Lung (tissue), 12 donors: ENCODE results near the gene KLHDC10. TPM values are rescaled to one million over a fixed set of nuclear protein-coding genes. Genes with fewer than 3 reads are reported as not detected.

Experiments used
- ATAC-seq: fragments of 200-7000 bp; cut with Tn5 transposase; one replicate; pipeline ENCODE4 v1.9.1; 2020; ENCODE audit warnings: moderate number of reproducible peaks; ENCODE audit not compliant: insufficient read depth, low FRiP score
- DNase-seq, 3 donors: peaks; one replicate each; pipeline ENCODE4 v3.0.0-alpha.2; 2013 to 2017
- H3K27ac ChIP-seq, 2 donors: one replicate each; pipeline ENCODE4 v1.5.1; 2013; ENCODE audit warnings: mild to moderate bottlenecking in 2 of 2, moderate library complexity in 2 of 2, control low read depth in 1 of 2, inconsistent platforms in 1 of 2, low read depth in 1 of 2, low read length in 1 of 2
- H3K27me3 ChIP-seq, 3 donors: one replicate each; pipeline ENCODE4 v1.5.1; 2013; ENCODE audit warnings: low read length in 2 of 3; ENCODE audit not compliant: control insufficient read depth in 3 of 3, insufficient read depth in 3 of 3
- H3K36me3 ChIP-seq, 4 donors: one replicate each; pipeline ENCODE4 v1.5.1; 2013; ENCODE audit warnings: low read length in 4 of 4, mild to moderate bottlenecking in 1 of 4, moderate library complexity in 1 of 4; ENCODE audit not compliant: control insufficient read depth in 4 of 4, insufficient read depth in 4 of 4
- H3K4me1 ChIP-seq, 5 donors: one replicate each; pipeline ENCODE4 v1.5.1; 2013; ENCODE audit warnings: low read length in 5 of 5, mild to moderate bottlenecking in 2 of 5, moderate library complexity in 1 of 5; ENCODE audit not compliant: control insufficient read depth in 5 of 5, insufficient read depth in 5 of 5
- H3K4me3 ChIP-seq: one replicate; pipeline ENCODE4 v1.5.1; 2013; ENCODE audit warnings: mild to moderate bottlenecking, control low read depth, moderate library complexity
- H3K9ac ChIP-seq, 2 donors: one replicate each; pipeline ENCODE4 v1.5.1; 2013; ENCODE audit warnings: low read length in 2 of 2, control low read depth in 1 of 2; ENCODE audit not compliant: insufficient read depth in 1 of 2
- H3K9me3 ChIP-seq, 4 donors: one replicate each; pipeline ENCODE4 v1.5.1; 2013; ENCODE audit warnings: low read length in 3 of 4, mild to moderate bottlenecking in 1 of 4, moderate library complexity in 1 of 4; ENCODE audit not compliant: control insufficient read depth in 4 of 4, insufficient read depth in 3 of 4
- WGBS, 2 donors: extraction: QIAGEN DNeasy Blood & Tissue Kit; methylation state at CpG; one replicate each; pipeline ENCODE4 v1.1.7; 2013; 5-methylcytosine and 5-hydroxymethylcytosine counted together
- polyA plus RNA-seq, 2 donors: library from polyadenylated mRNA; stranded (reverse); fragments of 200-250 nt; gene quantifications; one replicate each; pipeline ENCODE4 v1.2.1, GENCODE V29; 2013
- total RNA-seq, 2 donors: library from RNA; depleted of rRNA in 1 of 2; stranded (reverse); fragments of >200 nt in 1 of 2; gene quantifications; one replicate each; pipeline ENCODE4 v1.2.1, GENCODE V29; 2014 to 2021
- TF ChIP-seq, protein P1 (sequence below): IDR thresholded peaks from 2 replicates; pipeline ENCODE4 v1.5.1; 2012; ENCODE audit warnings: mild to moderate bottlenecking; ENCODE audit errors: control extremely low read depth, extremely low read depth
- donor health status: control.
- donor health status: control.
- donor health status: Bipolar disorder and iron deficiency.
- donor health status: healthy.
- donor health status: DM: yes; HTN: yes; CAD: no.

KLHDC10 gene
- total and polyA plus RNA-seq, 4 donors: 10.4 to 56.9 (median 25.1) TPM

GRCh38 chr7:130069179-130069977 lies 956 bp upstream of the KLHDC10 start:
- Histone ChIP-seq H3K9me3 (no peaks in the 10 kb centered on the region), H3K27ac (peak overlapping the region; percentile 78 to 87), H3K36me3 (peaks cover 0 to 3% (median 0%) of the 10 kb centered on the region in 4 donors), H3K27me3 (no peaks in the 10 kb centered on the region), H3K4me3 (no peak overlapping the region), H3K4me1 (peaks cover 0 to 25% (median 2%) of the 10 kb centered on the region in 5 donors), H3K9ac (peak overlapping the region; percentile 72 to 96)
- ATAC-seq (no peak), DNase-seq (peak in 1 of 3 donors; percentile 23)
- 43 to 64% methylated on average over 7 of the region's 7 CpGs for WGBS, 2 donors
- TF ChIP-seq, protein P1, sequence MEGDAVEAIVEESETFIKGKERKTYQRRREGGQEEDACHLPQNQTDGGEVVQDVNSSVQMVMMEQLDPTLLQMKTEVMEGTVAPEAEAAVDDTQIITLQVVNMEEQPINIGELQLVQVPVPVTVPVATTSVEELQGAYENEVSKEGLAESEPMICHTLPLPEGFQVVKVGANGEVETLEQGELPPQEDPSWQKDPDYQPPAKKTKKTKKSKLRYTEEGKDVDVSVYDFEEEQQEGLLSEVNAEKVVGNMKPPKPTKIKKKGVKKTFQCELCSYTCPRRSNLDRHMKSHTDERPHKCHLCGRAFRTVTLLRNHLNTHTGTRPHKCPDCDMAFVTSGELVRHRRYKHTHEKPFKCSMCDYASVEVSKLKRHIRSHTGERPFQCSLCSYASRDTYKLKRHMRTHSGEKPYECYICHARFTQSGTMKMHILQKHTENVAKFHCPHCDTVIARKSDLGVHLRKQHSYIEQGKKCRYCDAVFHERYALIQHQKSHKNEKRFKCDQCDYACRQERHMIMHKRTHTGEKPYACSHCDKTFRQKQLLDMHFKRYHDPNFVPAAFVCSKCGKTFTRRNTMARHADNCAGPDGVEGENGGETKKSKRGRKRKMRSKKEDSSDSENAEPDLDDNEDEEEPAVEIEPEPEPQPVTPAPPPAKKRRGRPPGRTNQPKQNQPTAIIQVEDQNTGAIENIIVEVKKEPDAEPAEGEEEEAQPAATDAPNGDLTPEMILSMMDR: no peak

DNA sequence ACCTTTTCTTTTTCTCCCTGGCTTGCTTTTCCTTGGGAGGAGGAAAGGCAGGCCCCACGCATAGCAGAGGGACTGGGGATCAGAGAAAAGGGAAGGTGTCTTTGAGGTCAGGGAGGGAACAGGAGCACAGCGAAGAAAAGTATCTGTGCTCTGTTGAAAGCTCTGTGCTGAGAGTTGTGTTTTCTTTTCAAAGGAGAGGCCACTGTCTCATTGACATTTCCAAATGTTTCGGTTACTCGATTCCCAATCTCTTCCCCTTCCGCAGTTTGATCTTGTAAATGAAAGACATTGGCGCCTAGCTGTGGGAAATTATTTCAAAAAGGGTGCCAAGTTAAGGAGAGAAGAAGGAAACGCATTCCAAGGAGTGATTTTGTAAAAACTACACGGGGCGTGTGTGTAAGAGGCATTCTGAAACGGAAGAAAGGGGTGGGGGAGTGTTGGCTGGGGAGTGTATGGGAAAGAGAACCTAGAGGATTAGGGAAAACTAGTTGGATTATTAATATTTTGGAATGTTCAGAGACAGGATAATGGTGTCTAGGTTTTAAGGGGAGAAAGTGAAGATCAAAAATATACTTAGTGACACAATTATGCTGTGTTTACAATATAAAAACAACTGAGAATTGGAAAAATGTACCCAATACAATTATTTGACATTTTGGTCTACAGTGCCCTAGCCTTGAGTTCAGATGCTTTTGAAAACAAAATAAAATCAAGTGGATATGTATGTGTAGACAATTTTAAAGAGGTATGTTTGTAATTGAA lies 708 bp downstream of the KLHDC10 start:
- TF ChIP-seq, protein P1: no peak
- H3K36me3 ChIP-seq: peaks cover 0 to 3% (median under 1%) of the 10 kb centered on the region in 4 donors
- H3K4me3 ChIP-seq: peak overlapping the region; percentile 80
- H3K27ac ChIP-seq: peak overlapping the region; percentile 82 to 87
- DNase-seq (peak in 2 of 3 donors; percentile 49 to 51), ATAC-seq (peak; percentile 4)
- peak overlapping the region; percentile 89 to 95 for H3K9ac ChIP-seq
- H3K4me1 ChIP-seq: peaks cover 2 to 30% (median 3%) of the 10 kb centered on the region in 5 donors
- H3K27me3 ChIP-seq: no peaks in the 10 kb centered on the region
- WGBS, 2 donors: 0% methylated on average over 10 of the region's 10 CpGs
- no peaks in the 10 kb centered on the region for H3K9me3 ChIP-seq

DNA sequence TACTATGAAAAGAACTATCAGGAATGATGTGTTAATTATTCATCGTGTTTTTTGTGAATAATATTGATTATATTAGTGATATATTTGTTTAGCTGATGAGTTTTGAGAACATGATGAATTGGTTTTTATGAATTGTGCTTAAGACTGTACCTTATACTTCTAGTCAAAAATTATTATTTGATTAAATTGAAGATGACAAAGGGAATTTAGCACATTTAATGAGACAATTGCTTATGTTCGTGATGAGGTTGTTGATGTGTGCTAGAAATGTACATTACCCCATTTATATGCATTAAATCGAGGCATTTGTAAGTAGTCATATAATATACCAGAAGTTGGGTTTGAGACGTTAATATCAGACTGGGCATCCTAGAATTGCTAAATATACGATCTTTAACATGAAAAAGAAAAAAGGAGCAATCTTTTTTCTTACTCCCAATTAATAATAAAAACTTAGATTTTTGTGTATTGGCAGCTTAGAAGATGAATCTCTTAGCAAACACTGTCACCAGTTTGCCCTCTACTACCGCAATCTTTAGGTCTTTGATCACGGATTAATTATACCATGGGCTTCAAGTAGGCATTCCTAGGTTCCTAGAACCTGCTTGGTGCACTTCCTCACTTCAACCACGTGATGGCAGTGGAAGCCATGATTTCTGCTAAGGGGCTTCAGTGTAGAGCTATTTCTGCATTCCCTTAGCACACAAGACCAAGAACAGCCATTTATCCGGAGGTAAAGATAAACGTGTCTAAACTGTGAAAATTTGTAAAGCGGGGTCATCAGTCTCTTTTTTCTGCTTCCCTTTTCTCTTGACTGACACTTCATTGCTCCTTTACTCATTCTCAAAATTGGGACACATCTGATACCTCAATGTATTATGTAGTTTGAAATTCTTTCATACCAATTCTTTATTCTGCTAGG lies 1.6 kb downstream of the KLHDC10 start:
- DNase-seq (peak; percentile 80 to 95 (median 94)), ATAC-seq (no peak)
- WGBS, 2 donors: 9 to 10% methylated on average over 11 of the region's 11 CpGs
- Histone ChIP-seq H3K4me1 (peaks cover 2 to 30% (median 4%) of the 10 kb centered on the region in 5 donors), H3K4me3 (no peak overlapping the region), H3K27ac (no peak overlapping the region), H3K27me3 (no peaks in the 10 kb centered on the region), H3K9me3 (no peaks in the 10 kb centered on the region), H3K36me3 (peaks cover 0 to 3% (median under 1%) of the 10 kb centered on the region in 4 donors), H3K9ac (peak overlapping the region in 1 of 2 donors; percentile 95)
- TF ChIP-seq, protein P1: peak; percentile 97
